SH-SY5Y (cell line): ENCODE data around the gene IL1RN.

Experiments
- GATA2 ChIP-seq: IDR thresholded peaks from 2 replicates; pipeline ENCODE4 v1.6.1; 2011; ENCODE audit warnings: mild to moderate bottlenecking, low read depth, low read length
- GATA3 ChIP-seq: IDR thresholded peaks from 2 replicates; pipeline ENCODE4 v1.6.1; 2011; ENCODE audit warnings: low read depth, mild to moderate bottlenecking, low read length, moderate library complexity

DNA sequence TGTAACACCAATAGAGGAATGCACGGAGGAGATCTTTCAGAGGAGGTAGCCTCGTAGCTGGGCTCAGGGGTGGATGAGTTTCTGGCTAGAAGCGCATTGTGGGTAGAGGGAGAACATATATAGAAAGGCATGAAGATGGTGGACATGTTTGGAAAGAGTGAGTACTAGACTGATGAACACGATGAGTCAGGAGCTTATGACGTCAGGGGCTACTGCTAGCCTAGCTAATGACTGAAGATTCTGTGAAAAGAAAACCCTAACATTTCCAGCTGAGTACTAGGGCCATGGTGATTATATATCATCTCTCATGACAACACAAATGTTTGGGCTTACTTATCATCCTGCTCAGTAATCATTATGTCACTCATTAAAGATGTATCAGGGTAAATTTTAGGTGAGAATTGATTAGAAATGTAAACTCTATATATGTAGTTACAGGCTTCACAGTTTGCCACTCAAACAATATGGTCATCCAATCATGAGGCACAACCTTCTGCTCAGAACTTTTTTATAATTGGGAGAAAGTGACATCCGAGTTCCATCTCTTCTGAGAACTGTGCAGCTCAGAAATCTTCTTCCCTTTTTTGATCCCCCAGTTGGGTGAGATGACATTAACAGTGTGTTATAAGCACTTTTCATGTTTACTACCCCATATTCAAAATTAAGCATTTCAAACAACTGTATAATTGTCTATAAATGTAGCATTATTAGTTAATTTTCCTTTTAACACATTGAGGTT lies 22.2 kb upstream of the IL1RN start:
- TF ChIP-seq GATA2 (no peak), GATA3 (no peak)
